Hematopoietic multipotent progenitor cell (in vitro differentiated cells): ENCODE data around the gene MYH3. TPM values are rescaled to one million over a fixed set of nuclear protein-coding genes. Genes with fewer than 3 reads are reported as not detected.
A peak's percentile ranks its signal among the peaks of the same experiment; 100 is the strongest.

ENCODE experiments used
- DNase-seq, 3 donors: peaks; one replicate each; pipeline ENCODE4 v3.0.0-alpha.2; 2011 to 2015; ENCODE audit warnings: low read depth in 2 of 3, low spot score in 2 of 3
- total RNA-seq: library from RNA; depleted of rRNA; stranded (reverse); fragments of >200 nt; gene quantifications from one replicate; pipeline ENCODE4 v1.2.3, GENCODE V29; 2012

MYH3 gene
- total RNA-seq, 1 donor = 1.6 TPM

- DNase-seq = no peak
Observed at GRCh38 chr17:10651927-10652326, 5.2 kb downstream of the MYH3 start.

- no peak for DNase-seq
Observed at GRCh38 chr17:10649602-10650001, 7.5 kb downstream of the MYH3 start.

- no peak for DNase-seq
Observed at GRCh38 chr17:10648956-10649355, 8.2 kb downstream of the MYH3 start.

- no peak for DNase-seq
Observed at GRCh38 chr17:10648381-10648780, 8.7 kb downstream of the MYH3 start.

- DNase-seq = peak; percentile 46 to 82 (median 71)
Observed at GRCh38 chr17:10646392-10646990, 10.6 kb downstream of the MYH3 start.

- DNase-seq = no peak
Observed at GRCh38 chr17:10640475-10640874, 16.6 kb downstream of the MYH3 start.

- DNase-seq = no peak
Observed at GRCh38 chr17:10638151-10638550, 19.0 kb downstream of the MYH3 start.

GRCh38 chr17:10635290-10635689, 21.8 kb downstream of the MYH3 start:
- no peak for DNase-seq

GRCh38 chr17:10633738-10634379, 23.2 kb downstream of the MYH3 start:
- DNase-seq = no peak

GRCh38 chr17:10631701-10632100, 25.4 kb downstream of the MYH3 start:
- DNase-seq = no peak

- DNase-seq = peak in 1 of 3 donors; percentile 20
Observed at GRCh38 chr17:10631048-10631700, 25.9 kb downstream of the MYH3 start.

GRCh38 chr17:10629706-10630105, 27.4 kb downstream of the MYH3 start:
- no peak for DNase-seq

- no peak for DNase-seq
Observed at GRCh38 chr17:10628756-10629155, 28.4 kb downstream of the MYH3 start.

- DNase-seq = no peak
Observed at GRCh38 chr17:10626390-10626789, 30.7 kb downstream of the MYH3 start.

- DNase-seq = no peak
Observed at GRCh38 chr17:10624969-10625368, 32.1 kb downstream of the MYH3 start.

- no peak for DNase-seq
Observed at GRCh38 chr17:10623737-10624338, 33.3 kb downstream of the MYH3 start.

GRCh38 chr17:10622617-10623485, 34.3 kb downstream of the MYH3 start:
- DNase-seq = no peak

- no peak for DNase-seq
Observed at GRCh38 chr17:10621397-10621796, 35.7 kb downstream of the MYH3 start.

- DNase-seq = no peak
Observed at GRCh38 chr17:10620823-10621222, 36.3 kb downstream of the MYH3 start.

- DNase-seq = peak; percentile 14 to 86 (median 65)
Observed at GRCh38 chr17:10618202-10618635, 38.9 kb downstream of the MYH3 start.

GRCh38 chr17:10617120-10617505, 40.0 kb downstream of the MYH3 start:
- no peak for DNase-seq
